OCI-LY7 (cell line): ENCODE data around the gene MICALL2. TPM values are rescaled to one million over a fixed set of nuclear protein-coding genes. Genes with fewer than 3 reads are reported as not detected.

Source experiments
- BruUV-seq: library from RNA; stranded (reverse); fragments of 400-500 nt; replicated peaks from 2 replicates; lab custom pipeline; 2021; lab: Mats Ljungman, UMichigan
- CTCF ChIA-PET: fragments of 300-600 bp; sonication (Branson Sonifier 250); formaldehyde crosslinking; loops from one replicate; lab custom pipeline; 2022; ENCODE audit warnings: antibody characterized with exemption; ENCODE audit not compliant: unreplicated experiment; lab: Charles Lee
- POLR2A ChIA-PET: fragments of 300-600 bp; sonication (Branson Sonifier 250); formaldehyde crosslinking; loops from one replicate; lab custom pipeline; 2022; ENCODE audit warnings: antibody characterized with exemption; lab: Charles Lee
- DNase-seq: peaks from one replicate; pipeline ENCODE4 v3.0.0-alpha.2; 2015; ENCODE audit warnings: low spot score
- H2AFZ ChIP-seq: fragments of 200-600 bp; sonication (generic), shearing (Covaris generic); 2 replicates; pipeline ENCODE4 v1.6.1; 2014; ENCODE audit warnings: mild to moderate bottlenecking, antibody characterized with exemption, low read length, moderate library complexity
- H3K27ac ChIP-seq: fragments of 200-600 bp; sonication (generic); 2 replicates; pipeline ENCODE4 v1.5.1; 2014; ENCODE audit warnings: mixed run types, low read depth, mild to moderate bottlenecking, moderate library complexity, low read length, inconsistent platforms; ENCODE audit not compliant: poor library complexity, severe bottlenecking
- H3K36me3 ChIP-seq: fragments of 200-600 bp; sonication (generic); 2 replicates; pipeline ENCODE4 v1.6.1; 2014; ENCODE audit warnings: mild to moderate bottlenecking, antibody characterized with exemption, low read length, moderate library complexity, mixed read lengths; ENCODE audit not compliant: insufficient read depth
- H3K4me1 ChIP-seq: fragments of 200-600 bp; sonication (generic); 2 replicates; pipeline ENCODE4 v1.5.1; 2014; ENCODE audit warnings: mild to moderate bottlenecking, low read length; ENCODE audit not compliant: insufficient read depth, poor library complexity, severe bottlenecking
- H3K4me2 ChIP-seq: fragments of 200-600 bp; sonication (generic); 2 replicates; pipeline ENCODE4 v1.6.1; 2014; ENCODE audit warnings: mild to moderate bottlenecking, low read length
- H3K4me3 ChIP-seq: fragments of 200-600 bp; sonication (generic); 2 replicates; pipeline ENCODE4 v1.5.1; 2014; ENCODE audit warnings: mild to moderate bottlenecking, low read depth, low read length; ENCODE audit not compliant: poor library complexity, severe bottlenecking
- H3K79me2 ChIP-seq: fragments of 200-600 bp; sonication (generic); 2 replicates; pipeline ENCODE4 v1.6.1; 2016; ENCODE audit warnings: low read depth, mild to moderate bottlenecking, low read length, moderate library complexity, mixed read lengths; ENCODE audit not compliant: insufficient read depth
- H3K9me2 ChIP-seq: fragments of 200-600 bp; sonication (generic); 2 replicates; pipeline ENCODE4 v1.6.1; 2016; ENCODE audit warnings: mild to moderate bottlenecking, low read length, mixed read lengths; ENCODE audit not compliant: insufficient read depth
- H3K9me3 ChIP-seq: fragments of 200-600 bp; sonication (generic); 2 replicates; pipeline ENCODE4 v1.6.1; 2014; ENCODE audit warnings: mild to moderate bottlenecking, mixed run types, low read length, mixed read lengths
- H4K20me1 ChIP-seq: fragments of 200-600 bp; sonication (generic); 2 replicates; pipeline ENCODE4 v1.6.1; 2014; ENCODE audit warnings: mild to moderate bottlenecking, antibody characterized with exemption, low read length, moderate library complexity, mixed read lengths; ENCODE audit not compliant: insufficient read depth
- EZH2phosphoT487 ChIP-seq: fragments of 200-600 bp; sonication (generic); IDR thresholded peaks from 2 replicates; pipeline ENCODE4 v1.6.1; 2018; ENCODE audit warnings: low read depth, borderline replicate concordance, mild to moderate bottlenecking, mixed run types, antibody characterized with exemption, low read length, moderate library complexity, mixed read lengths
- intact Hi-C: fragments of 100-400 bp; cut with micrococcal nuclease; formaldehyde crosslinking; loops from one replicate; pipeline ENCODE4 v1.10.0; 2022; ENCODE audit not compliant: unreplicated experiment
- total RNA-seq, 2 experiments: library from RNA; depleted of rRNA in 1 of 2; stranded (reverse); fragments of >200 nt in 1 of 2; shearing (Covaris generic) in 1 of 2; gene quantifications; 2 replicates each; pipeline ENCODE4 v1.2.3, GENCODE V29; 2014 to 2022
- TF ChIP-seq, protein P1 (sequence below): fragments of 200-600 bp; sonication (generic); conservative IDR thresholded peaks from 2 replicates; pipeline ENCODE4 v1.5.1; 2014; ENCODE audit warnings: mild to moderate bottlenecking, antibody characterized with exemption, low read length, moderate library complexity, mixed read lengths

MICALL2 gene
- total RNA-seq, 2 experiments from 2014 or later: 1.4 to 4.5 TPM

DNA sequence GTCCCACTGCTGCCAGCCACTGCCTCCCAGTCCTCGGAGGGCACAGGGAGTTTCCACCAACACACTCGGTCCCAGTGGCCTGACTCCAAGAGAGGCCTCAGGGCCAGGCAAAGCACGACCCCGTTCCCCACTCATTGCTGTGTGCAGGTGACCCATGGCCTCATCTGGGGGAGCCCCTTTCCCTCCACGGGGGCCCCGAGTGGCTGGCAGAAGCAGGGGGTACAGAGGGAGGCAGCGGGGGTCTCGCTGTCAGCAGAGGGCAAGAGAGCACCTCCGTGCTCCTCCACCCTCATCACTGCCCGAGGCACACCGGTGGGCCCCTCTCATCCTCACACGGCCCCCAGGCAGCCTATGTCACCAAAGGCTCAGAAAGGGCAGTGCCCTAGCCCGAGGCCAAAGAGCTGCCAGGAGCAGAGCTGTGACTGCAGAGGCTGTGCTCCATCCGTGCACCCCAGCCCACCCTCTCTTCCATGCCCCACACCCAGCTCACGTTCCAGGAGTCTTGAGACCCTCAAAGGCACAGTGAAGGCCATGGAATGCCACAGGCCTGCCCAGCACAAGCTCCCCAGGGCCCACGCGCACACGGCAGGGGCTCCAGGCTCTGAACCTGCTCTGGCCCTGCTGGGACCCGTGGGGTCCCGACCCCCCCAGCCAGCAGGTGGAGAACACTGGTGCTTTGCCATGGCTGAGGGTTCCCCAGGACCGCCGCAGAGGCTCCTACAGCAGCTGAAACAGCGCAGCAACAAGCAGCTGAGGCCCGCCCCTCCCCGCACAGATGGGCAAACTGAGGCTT is 25.9 kb downstream of the MICALL2 start:
- H3K79me2 ChIP-seq: no peaks in the 10 kb centered on the region
- no peak overlapping the region for H3K4me2 ChIP-seq
- intact Hi-C loops: no loop called here
- H3K27ac ChIP-seq: no peak overlapping the region
- no TSS peak for BruUV-seq
- ChIA-PET POLR2A (no interaction called here), CTCF (interaction anchor here (0.6 kb wide), 1 partner anchor 660 kb away, joined by 8 read pairs; no protein-coding TSS in a partner anchor)
- H3K9me3 ChIP-seq: no peaks in the 10 kb centered on the region
- DNase-seq: no peak
- H2AFZ ChIP-seq: no peak overlapping the region
- no peaks in the 10 kb centered on the region for H3K36me3 ChIP-seq
- no peaks in the 10 kb centered on the region for H4K20me1 ChIP-seq
- H3K9me2 ChIP-seq: no peaks in the 10 kb centered on the region
- no peak for TF ChIP-seq EZH2phosphoT487
- TF ChIP-seq, protein P1, sequence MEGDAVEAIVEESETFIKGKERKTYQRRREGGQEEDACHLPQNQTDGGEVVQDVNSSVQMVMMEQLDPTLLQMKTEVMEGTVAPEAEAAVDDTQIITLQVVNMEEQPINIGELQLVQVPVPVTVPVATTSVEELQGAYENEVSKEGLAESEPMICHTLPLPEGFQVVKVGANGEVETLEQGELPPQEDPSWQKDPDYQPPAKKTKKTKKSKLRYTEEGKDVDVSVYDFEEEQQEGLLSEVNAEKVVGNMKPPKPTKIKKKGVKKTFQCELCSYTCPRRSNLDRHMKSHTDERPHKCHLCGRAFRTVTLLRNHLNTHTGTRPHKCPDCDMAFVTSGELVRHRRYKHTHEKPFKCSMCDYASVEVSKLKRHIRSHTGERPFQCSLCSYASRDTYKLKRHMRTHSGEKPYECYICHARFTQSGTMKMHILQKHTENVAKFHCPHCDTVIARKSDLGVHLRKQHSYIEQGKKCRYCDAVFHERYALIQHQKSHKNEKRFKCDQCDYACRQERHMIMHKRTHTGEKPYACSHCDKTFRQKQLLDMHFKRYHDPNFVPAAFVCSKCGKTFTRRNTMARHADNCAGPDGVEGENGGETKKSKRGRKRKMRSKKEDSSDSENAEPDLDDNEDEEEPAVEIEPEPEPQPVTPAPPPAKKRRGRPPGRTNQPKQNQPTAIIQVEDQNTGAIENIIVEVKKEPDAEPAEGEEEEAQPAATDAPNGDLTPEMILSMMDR: no peak
- H3K4me3 ChIP-seq: no peak overlapping the region
- no peaks in the 10 kb centered on the region for H3K4me1 ChIP-seq

DNA sequence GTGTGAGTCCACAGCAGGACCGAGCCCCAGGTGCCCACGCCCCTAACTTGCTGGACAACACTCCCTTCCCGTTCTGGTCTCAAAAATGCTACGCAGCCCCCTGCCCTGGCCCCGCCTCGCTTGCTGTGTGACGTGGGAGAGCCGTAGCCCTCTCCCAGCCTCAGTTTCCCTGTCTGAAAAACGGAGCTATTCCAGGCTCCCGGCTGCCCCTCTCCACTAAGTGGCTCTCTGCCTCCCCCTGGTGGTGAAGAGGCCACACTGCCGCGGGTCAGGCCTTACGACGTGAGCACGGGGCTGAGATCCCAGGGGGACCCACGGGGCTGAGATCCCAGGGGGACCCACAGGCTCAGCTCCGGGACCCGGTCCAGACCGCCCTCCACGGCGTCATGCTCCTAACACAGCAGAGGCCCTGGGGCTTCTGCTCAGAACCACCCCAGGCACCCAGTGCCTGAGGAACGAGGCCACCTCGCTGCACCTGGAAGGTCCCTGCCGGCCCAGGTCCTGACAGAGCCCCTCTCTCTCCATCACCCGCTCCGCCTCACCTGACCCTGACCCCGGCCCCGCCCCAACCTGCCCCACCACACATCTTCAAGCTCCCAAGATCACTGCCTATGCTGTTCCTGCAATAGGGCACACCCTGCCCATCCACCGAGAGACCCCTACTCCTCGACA is 26.7 kb downstream of the MICALL2 start:
- intact Hi-C loops: no loop called here
- peak; percentile 69 for DNase-seq
- ChIA-PET POLR2A (no interaction called here), CTCF (interaction anchor here (0.6 kb wide), 2 partner anchors 13 to 659 kb away, joined by 4 to 8 read pairs; no protein-coding TSS in a partner anchor)
- no peaks in the 10 kb centered on the region for H3K36me3 ChIP-seq
- no peaks in the 10 kb centered on the region for H3K4me1 ChIP-seq
- H3K9me3 ChIP-seq: no peaks in the 10 kb centered on the region
- H3K27ac ChIP-seq: no peak overlapping the region
- no peak for TF ChIP-seq EZH2phosphoT487
- TF ChIP-seq, protein P1: peak; percentile 88
- no TSS peak for BruUV-seq
- H2AFZ ChIP-seq: no peak overlapping the region
- H3K4me2 ChIP-seq: no peak overlapping the region
- H3K9me2 ChIP-seq: no peaks in the 10 kb centered on the region
- H3K4me3 ChIP-seq: no peak overlapping the region
- H3K79me2 ChIP-seq: no peaks in the 10 kb centered on the region
- no peaks in the 10 kb centered on the region for H4K20me1 ChIP-seq
